ENCODE results near the gene ZBTB20. TPM values are rescaled to one million over a fixed set of nuclear protein-coding genes. Genes with fewer than 3 reads are reported as not detected.

Gene ZBTB20
- polyA plus RNA-seq, 4 donors = 0.27 to 2.2 (median 1.3) TPM

GRCh38 chr3:114418724-114419543 lies 728.2 kb downstream of the ZBTB20 start:
- Histone ChIP-seq H3K36me3 (ENCODE audit: control insufficient read depth in 3 of 3, insufficient read depth in 2 of 3, low read depth in 1 of 3, low read length in 3 of 3) (no peaks in the 10 kb centered on the region), H3K27ac (ENCODE audit: low read depth in 1 of 3, low read length in 2 of 3) (peak overlapping the region in 1 of 3 donors; percentile 75), H3K4me3 (ENCODE audit: low read depth in 1 of 3, low read length in 3 of 3) (no peak overlapping the region), H3K9me3 (ENCODE audit: control insufficient read depth in 2 of 2, insufficient read depth in 1 of 2, low read depth in 1 of 2, low read length in 1 of 2) (no peaks in the 10 kb centered on the region), H3K27me3 (ENCODE audit: control insufficient read depth in 3 of 3, insufficient read depth in 3 of 3, low read length in 3 of 3) (no peaks in the 10 kb centered on the region), H3K4me1 (ENCODE audit: control insufficient read depth in 3 of 3, insufficient read depth in 2 of 3, low read depth in 1 of 3, low read length in 2 of 3) (no peaks in the 10 kb centered on the region)
- 29 to 47% (median 46%) methylated on average over 8 of the region's 8 CpGs for WGBS, 3 donors
- FAIRE-seq (no peak), DNase-seq (peak; percentile 69 to 70)

GRCh38 chr3:114418107-114418506 lies 729.0 kb downstream of the ZBTB20 start:
- no peak for DNase-seq
- H3K4me3 ChIP-seq (ENCODE audit: low read depth in 1 of 3, low read length in 3 of 3) = no peak overlapping the region
- H3K27me3 ChIP-seq (ENCODE audit: control insufficient read depth in 3 of 3, insufficient read depth in 3 of 3, low read length in 3 of 3) = no peaks in the 10 kb centered on the region
- H3K4me1 ChIP-seq (ENCODE audit: control insufficient read depth in 3 of 3, insufficient read depth in 2 of 3, low read depth in 1 of 3, low read length in 2 of 3) = no peaks in the 10 kb centered on the region
- H3K27ac ChIP-seq (ENCODE audit: low read depth in 1 of 3, low read length in 2 of 3) = no peak overlapping the region
- no peaks in the 10 kb centered on the region for H3K36me3 ChIP-seq (ENCODE audit: control insufficient read depth in 3 of 3, insufficient read depth in 2 of 3, low read depth in 1 of 3, low read length in 3 of 3)
- H3K9me3 ChIP-seq (ENCODE audit: control insufficient read depth in 2 of 2, insufficient read depth in 1 of 2, low read depth in 1 of 2, low read length in 1 of 2) = no peaks in the 10 kb centered on the region
- FAIRE-seq = no peak

GRCh38 chr3:114417675-114418074 lies 729.4 kb downstream of the ZBTB20 start:
- WGBS, 3 donors = 80 to 91% (median 84%) methylated on average over 3 of the region's 3 CpGs
- no peaks in the 10 kb centered on the region for H3K27me3 ChIP-seq (ENCODE audit: control insufficient read depth in 3 of 3, insufficient read depth in 3 of 3, low read length in 3 of 3)
- H3K27ac ChIP-seq (ENCODE audit: low read depth in 1 of 3, low read length in 2 of 3) = no peak overlapping the region
- DNase-seq (no peak), FAIRE-seq (no peak)
- no peak overlapping the region for H3K4me3 ChIP-seq (ENCODE audit: low read depth in 1 of 3, low read length in 3 of 3)
- H3K4me1 ChIP-seq (ENCODE audit: control insufficient read depth in 3 of 3, insufficient read depth in 2 of 3, low read depth in 1 of 3, low read length in 2 of 3) = no peaks in the 10 kb centered on the region
- H3K36me3 ChIP-seq (ENCODE audit: control insufficient read depth in 3 of 3, insufficient read depth in 2 of 3, low read depth in 1 of 3, low read length in 3 of 3) = no peaks in the 10 kb centered on the region
- H3K9me3 ChIP-seq (ENCODE audit: control insufficient read depth in 2 of 2, insufficient read depth in 1 of 2, low read depth in 1 of 2, low read length in 1 of 2) = no peaks in the 10 kb centered on the region

GRCh38 chr3:114417265-114417664 lies 729.8 kb downstream of the ZBTB20 start:
- 62 to 83% (median 72%) methylated on average over 5 of the region's 5 CpGs for WGBS, 3 donors
- Histone ChIP-seq H3K9me3 (ENCODE audit: control insufficient read depth in 2 of 2, insufficient read depth in 1 of 2, low read depth in 1 of 2, low read length in 1 of 2) (no peaks in the 10 kb centered on the region), H3K4me3 (ENCODE audit: low read depth in 1 of 3, low read length in 3 of 3) (no peak overlapping the region), H3K4me1 (ENCODE audit: control insufficient read depth in 3 of 3, insufficient read depth in 2 of 3, low read depth in 1 of 3, low read length in 2 of 3) (no peaks in the 10 kb centered on the region), H3K36me3 (ENCODE audit: control insufficient read depth in 3 of 3, insufficient read depth in 2 of 3, low read depth in 1 of 3, low read length in 3 of 3) (no peaks in the 10 kb centered on the region), H3K27ac (ENCODE audit: low read depth in 1 of 3, low read length in 2 of 3) (no peak overlapping the region), H3K27me3 (ENCODE audit: control insufficient read depth in 3 of 3, insufficient read depth in 3 of 3, low read length in 3 of 3) (no peaks in the 10 kb centered on the region)
- DNase-seq (no peak), FAIRE-seq (no peak)

GRCh38 chr3:114411811-114412803 lies 735.0 kb downstream of the ZBTB20 start:
- 62 to 73% (median 73%) methylated on average over 9 of the region's 9 CpGs for WGBS, 3 donors
- Histone ChIP-seq H3K9me3 (ENCODE audit: control insufficient read depth in 2 of 2, insufficient read depth in 1 of 2, low read depth in 1 of 2, low read length in 1 of 2) (no peaks in the 10 kb centered on the region), H3K27me3 (ENCODE audit: control insufficient read depth in 3 of 3, insufficient read depth in 3 of 3, low read length in 3 of 3) (no peaks in the 10 kb centered on the region), H3K4me3 (ENCODE audit: low read depth in 1 of 3, low read length in 3 of 3) (no peak overlapping the region), H3K36me3 (ENCODE audit: control insufficient read depth in 3 of 3, insufficient read depth in 2 of 3, low read depth in 1 of 3, low read length in 3 of 3) (no peaks in the 10 kb centered on the region), H3K4me1 (ENCODE audit: control insufficient read depth in 3 of 3, insufficient read depth in 2 of 3, low read depth in 1 of 3, low read length in 2 of 3) (peaks cover 0 to 2% (median 0%) of the 10 kb centered on the region in 3 donors), H3K27ac (ENCODE audit: low read depth in 1 of 3, low read length in 2 of 3) (peak overlapping the region in 1 of 3 donors; percentile 47)
- FAIRE-seq = no peak
- DNase-seq = no peak

- FAIRE-seq = no peak
- Histone ChIP-seq H3K9me3 (ENCODE audit: control insufficient read depth in 2 of 2, insufficient read depth in 1 of 2, low read depth in 1 of 2, low read length in 1 of 2) (no peaks in the 10 kb centered on the region), H3K4me1 (ENCODE audit: control insufficient read depth in 3 of 3, insufficient read depth in 2 of 3, low read depth in 1 of 3, low read length in 2 of 3) (peaks cover 0 to 2% (median 0%) of the 10 kb centered on the region in 3 donors), H3K36me3 (ENCODE audit: control insufficient read depth in 3 of 3, insufficient read depth in 2 of 3, low read depth in 1 of 3, low read length in 3 of 3) (no peaks in the 10 kb centered on the region), H3K27ac (ENCODE audit: low read depth in 1 of 3, low read length in 2 of 3) (peak overlapping the region in 1 of 3 donors; percentile 82), H3K27me3 (ENCODE audit: control insufficient read depth in 3 of 3, insufficient read depth in 3 of 3, low read length in 3 of 3) (no peaks in the 10 kb centered on the region), H3K4me3 (ENCODE audit: low read depth in 1 of 3, low read length in 3 of 3) (no peak overlapping the region)
- no peak for DNase-seq
- WGBS, 3 donors = 61 to 93% (median 88%) methylated on average over 3 of the region's 3 CpGs
Observed at GRCh38 chr3:114411190-114411668, 735.9 kb downstream of the ZBTB20 start.

- 75 to 92% (median 86%) methylated on average over 17 of the region's 17 CpGs for WGBS, 3 donors
- H3K4me1 ChIP-seq (ENCODE audit: control insufficient read depth in 3 of 3, insufficient read depth in 2 of 3, low read depth in 1 of 3, low read length in 2 of 3) = peaks cover 0 to 2% (median 0%) of the 10 kb centered on the region in 3 donors
Observed at GRCh38 chr3:114408736-114409670, 738.1 kb downstream of the ZBTB20 start.

More at GRCh38 chr3:114408736-114409670, 738.1 kb downstream of the ZBTB20 start:
- H3K9me3 ChIP-seq (ENCODE audit: control insufficient read depth in 2 of 2, insufficient read depth in 1 of 2, low read depth in 1 of 2, low read length in 1 of 2) = no peaks in the 10 kb centered on the region
- H3K27me3 ChIP-seq (ENCODE audit: control insufficient read depth in 3 of 3, insufficient read depth in 3 of 3, low read length in 3 of 3) = no peaks in the 10 kb centered on the region
- DNase-seq = no peak
- FAIRE-seq = no peak
- peak overlapping the region in 1 of 3 donors; percentile 27 for H3K27ac ChIP-seq (ENCODE audit: low read depth in 1 of 3, low read length in 2 of 3)
- no peaks in the 10 kb centered on the region for H3K36me3 ChIP-seq (ENCODE audit: control insufficient read depth in 3 of 3, insufficient read depth in 2 of 3, low read depth in 1 of 3, low read length in 3 of 3)
- H3K4me3 ChIP-seq (ENCODE audit: low read depth in 1 of 3, low read length in 3 of 3) = no peak overlapping the region
